Measurements from ENCODE around the gene CTNNBL1. TPM values are rescaled to one million over a fixed set of nuclear protein-coding genes. Genes with fewer than 3 reads are reported as not detected.

The CTNNBL1 gene
- total RNA-seq, 1 experiment from 2014 or later, result 64.4 TPM

DNA sequence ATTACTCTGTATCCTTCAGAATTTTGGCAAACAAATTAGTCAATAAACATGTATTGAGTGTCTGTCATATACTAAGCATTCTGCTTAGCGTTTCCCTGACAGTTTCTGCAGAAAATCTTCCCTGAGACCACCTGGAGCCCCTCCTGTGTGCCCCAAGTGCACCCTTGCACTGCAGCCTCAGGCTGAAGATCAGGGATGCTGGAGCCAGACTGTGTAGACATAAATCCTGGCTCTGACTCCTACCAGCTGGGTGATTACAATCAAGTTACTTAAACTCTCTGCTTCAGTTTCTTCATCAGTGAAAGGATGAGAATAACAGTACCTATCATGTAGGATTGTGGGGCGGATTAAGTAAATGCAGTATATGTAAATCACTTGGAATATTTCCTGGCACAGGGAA, 155.7 kb downstream of the CTNNBL1 start:
- ChIA-PET POLR2A (no interaction called here), CTCF (no interaction called here)
- ATAC-seq (no peak), DNase-seq (ENCODE audit: low spot score) (no peak)
- TF ChIP-seq ZNF138 (CRISPR knock-in tag; conservative IDR thresholded peaks at IDR 0.05), result no peak
- TF ChIP-seq CBFB (CRISPR knock-in tag; IDR thresholded peaks at IDR 0.05; ENCODE audit: low read depth), result no peak
- TF ChIP-seq, protein P1, sequence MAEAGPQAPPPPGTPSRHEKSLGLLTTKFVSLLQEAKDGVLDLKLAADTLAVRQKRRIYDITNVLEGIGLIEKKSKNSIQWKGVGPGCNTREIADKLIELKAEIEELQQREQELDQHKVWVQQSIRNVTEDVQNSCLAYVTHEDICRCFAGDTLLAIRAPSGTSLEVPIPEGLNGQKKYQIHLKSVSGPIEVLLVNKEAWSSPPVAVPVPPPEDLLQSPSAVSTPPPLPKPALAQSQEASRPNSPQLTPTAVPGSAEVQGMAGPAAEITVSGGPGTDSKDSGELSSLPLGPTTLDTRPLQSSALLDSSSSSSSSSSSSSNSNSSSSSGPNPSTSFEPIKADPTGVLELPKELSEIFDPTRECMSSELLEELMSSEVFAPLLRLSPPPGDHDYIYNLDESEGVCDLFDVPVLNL (CRISPR knock-in tag; IDR thresholded peaks at IDR 0.05; ENCODE audit: borderline replicate concordance, low read depth), result no peak
- no peak for TF ChIP-seq ZNF512 (CRISPR knock-in tag; IDR thresholded peaks at IDR 0.05; ENCODE audit: borderline replicate concordance)
- TF ChIP-seq, protein P2, sequence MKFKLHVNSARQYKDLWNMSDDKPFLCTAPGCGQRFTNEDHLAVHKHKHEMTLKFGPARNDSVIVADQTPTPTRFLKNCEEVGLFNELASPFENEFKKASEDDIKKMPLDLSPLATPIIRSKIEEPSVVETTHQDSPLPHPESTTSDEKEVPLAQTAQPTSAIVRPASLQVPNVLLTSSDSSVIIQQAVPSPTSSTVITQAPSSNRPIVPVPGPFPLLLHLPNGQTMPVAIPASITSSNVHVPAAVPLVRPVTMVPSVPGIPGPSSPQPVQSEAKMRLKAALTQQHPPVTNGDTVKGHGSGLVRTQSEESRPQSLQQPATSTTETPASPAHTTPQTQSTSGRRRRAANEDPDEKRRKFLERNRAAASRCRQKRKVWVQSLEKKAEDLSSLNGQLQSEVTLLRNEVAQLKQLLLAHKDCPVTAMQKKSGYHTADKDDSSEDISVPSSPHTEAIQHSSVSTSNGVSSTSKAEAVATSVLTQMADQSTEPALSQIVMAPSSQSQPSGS (CRISPR knock-in tag; IDR thresholded peaks at IDR 0.05; ENCODE audit: borderline replicate concordance, low read depth), result no peak
- no peak for TF ChIP-seq EMX1 (CRISPR knock-in tag; IDR thresholded peaks at IDR 0.05)
- TF ChIP-seq RORB (CRISPR knock-in tag; IDR thresholded peaks at IDR 0.05), result no peak
- TF ChIP-seq HMGA2 (CRISPR knock-in tag; IDR thresholded peaks at IDR 0.05), result no peak
- TF ChIP-seq ZBTB43 (CRISPR knock-in tag; IDR thresholded peaks at IDR 0.05), result no peak
- no peak overlapping the region for H3K27ac Mint-ChIP-seq
- peaks cover 22% of the 10 kb centered on the region for H3K4me1 Mint-ChIP-seq
- H3K9me3 Mint-ChIP-seq, result no peaks in the 10 kb centered on the region
- peaks cover 6% of the 10 kb centered on the region; the same call in 1 of the 2 replicates for H3K36me3 Mint-ChIP-seq
- no peak overlapping the region for H3K4me3 Mint-ChIP-seq
- no peaks in the 10 kb centered on the region for H3K27me3 Mint-ChIP-seq (ENCODE audit: low read depth)

DNA sequence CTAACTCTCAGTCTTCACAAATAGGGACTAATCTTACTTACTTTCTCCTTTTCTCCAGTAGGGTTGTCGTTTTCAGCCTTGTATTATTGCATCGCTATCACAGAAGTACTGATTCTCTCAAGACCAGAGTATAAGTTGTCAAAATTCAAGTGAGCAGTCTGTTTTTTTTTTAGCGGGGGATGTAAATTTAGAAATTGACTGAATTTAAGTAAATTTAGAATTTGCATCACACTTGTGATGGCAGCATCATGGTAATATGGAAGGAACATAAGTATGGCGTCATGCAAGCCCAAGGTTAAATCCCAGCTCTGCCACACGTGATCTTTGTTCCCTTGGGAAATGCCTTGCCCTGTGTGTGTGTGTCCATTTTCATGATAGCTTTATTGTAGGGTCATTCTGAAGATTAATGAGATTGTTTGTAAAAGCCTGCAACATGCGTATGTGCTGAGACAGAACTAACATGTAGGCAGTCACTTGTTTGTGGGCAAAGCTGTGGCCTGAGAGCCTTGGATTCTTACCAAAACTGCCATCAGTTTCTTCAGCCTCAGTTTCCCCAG, 156.3 kb downstream of the CTNNBL1 start:
- H3K27me3 Mint-ChIP-seq (ENCODE audit: low read depth), result no peaks in the 10 kb centered on the region
- TF ChIP-seq ZNF138 (CRISPR knock-in tag; conservative IDR thresholded peaks at IDR 0.05) (no peak), ZNF121 (CRISPR knock-in tag; IDR thresholded peaks at IDR 0.05) (no peak), CREB1 (CRISPR knock-in tag; IDR thresholded peaks at IDR 0.05) (no peak), ERG (CRISPR knock-in tag; IDR thresholded peaks at IDR 0.05) (no peak), ESRRA (CRISPR knock-in tag; IDR thresholded peaks at IDR 0.05; ENCODE audit: borderline replicate concordance) (no peak), OVOL2 (CRISPR knock-in tag; IDR thresholded peaks at IDR 0.05; ENCODE audit: borderline replicate concordance) (no peak), ELF4 (CRISPR knock-in tag; IDR thresholded peaks at IDR 0.05; ENCODE audit: low read depth) (no peak), HMGXB4 (CRISPR knock-in tag; IDR thresholded peaks at IDR 0.05) (no peak), IRF2 (CRISPR knock-in tag; IDR thresholded peaks at IDR 0.05; ENCODE audit: borderline replicate concordance, low read depth) (no peak), TEAD1 (CRISPR knock-in tag; IDR thresholded peaks at IDR 0.05) (no peak), ZBTB21 (CRISPR knock-in tag; IDR thresholded peaks at IDR 0.05; ENCODE audit: borderline replicate concordance) (no peak), ZNF671 (CRISPR knock-in tag; IDR thresholded peaks at IDR 0.05) (no peak)
- peaks cover 22% of the 10 kb centered on the region for H3K4me1 Mint-ChIP-seq
- ATAC-seq (no peak), DNase-seq (ENCODE audit: low spot score) (no peak)
- H3K36me3 Mint-ChIP-seq, result peaks cover 6% of the 10 kb centered on the region; the same call in 1 of the 2 replicates
- H3K27ac Mint-ChIP-seq, result no peak overlapping the region
- POLR2A ChIA-PET, result no interaction called here
- no peaks in the 10 kb centered on the region for H3K9me3 Mint-ChIP-seq
- no peak overlapping the region for H3K4me3 Mint-ChIP-seq
- CTCF ChIA-PET, result interaction anchor here (3.4 kb wide), 1 partner anchor 286 kb away, joined by 14 read pairs; no protein-coding TSS in a partner anchor
